OCI-LY3 (cell line): Measurements from ENCODE around the gene IL3.

Source experiments
- H2AFZ ChIP-seq: fragments of 200-600, 300-600 bp; shearing (Covaris generic); 2 replicates; pipeline ENCODE4 v1.6.0; 2014; ENCODE audit warnings: antibody characterized with exemption, low read depth, low read length
- H3K27ac ChIP-seq: fragments of 200-600, 300-600 bp; sonication (generic); 2 replicates; pipeline ENCODE4 v1.5.1; 2014; ENCODE audit warnings: mild to moderate bottlenecking, low read length, moderate library complexity, mixed read lengths
- H3K27me3 ChIP-seq: fragments of 200-600, 300-600 bp; sonication (generic); 2 replicates; pipeline ENCODE4 v1.6.1; 2014; ENCODE audit warnings: low read depth, low read length, mixed read lengths
- H3K36me3 ChIP-seq: fragments of 200-600, 300-600 bp; sonication (generic); replicated peaks from 2 replicates; pipeline ENCODE3; 2014; ENCODE audit warnings: low read depth, low read length, mixed read lengths
- H3K4me1 ChIP-seq: fragments of 300-600, 200-600 bp; sonication (generic); 2 replicates; pipeline ENCODE4 v1.6.1; 2014; ENCODE audit warnings: low read length, mixed read lengths
- H3K4me2 ChIP-seq: fragments of 200-600, 300-600 bp; sonication (generic); 2 replicates; pipeline ENCODE4 v1.6.1; 2014; ENCODE audit warnings: low read length, mixed read lengths
- H3K4me3 ChIP-seq: fragments of 300-600, 200-600 bp; sonication (generic); 2 replicates; pipeline ENCODE4 v1.5.1; 2014; ENCODE audit warnings: antibody characterized with exemption, mild to moderate bottlenecking, low read length, moderate library complexity
- H3K79me2 ChIP-seq: fragments of 300-600, 200-600 bp; shearing (Covaris generic); 2 replicates; pipeline ENCODE4 v1.6.1; 2014; ENCODE audit warnings: mild to moderate bottlenecking, low read length, mixed read lengths
- H3K9ac ChIP-seq: fragments of 300-600, 200-600 bp; shearing (Covaris generic); 2 replicates; pipeline ENCODE4 v1.6.0; 2014; ENCODE audit warnings: mild to moderate bottlenecking, low read length, moderate library complexity
- H3K9me3 ChIP-seq: fragments of 200-600, 300-600 bp; shearing (Covaris generic); 2 replicates; pipeline ENCODE4 v1.6.1; 2014; ENCODE audit warnings: low read length, mixed read lengths; ENCODE audit not compliant: insufficient read depth
- H4K20me1 ChIP-seq: fragments of 200-600, 300-600 bp; sonication (generic); 2 replicates; pipeline ENCODE4 v1.6.1; 2016; ENCODE audit warnings: low read length, mixed read lengths; ENCODE audit not compliant: insufficient read depth
- CTCF ChIP-seq: fragments of 200-600, 300-600 bp; sonication (generic); IDR thresholded peaks from 2 replicates; pipeline ENCODE4 v1.5.1; 2014; ENCODE audit warnings: antibody characterized with exemption, low read length, low read depth
- EZH2phosphoT487 ChIP-seq: fragments of 200-600 bp; shearing (Covaris generic); IDR thresholded peaks from 2 replicates; pipeline ENCODE4 v1.6.1; 2018; ENCODE audit warnings: antibody characterized with exemption, mixed run types, low read depth

Gene IL3

GRCh38 chr5:132110930-132111329 lies 50.5 kb downstream of the IL3 start:
- no peaks in the 10 kb centered on the region for H3K36me3 ChIP-seq
- no peak overlapping the region for H3K27ac ChIP-seq
- no peak overlapping the region for H3K4me3 ChIP-seq
- no peak overlapping the region for H3K4me2 ChIP-seq
- H4K20me1 ChIP-seq: no peaks in the 10 kb centered on the region
- no peaks in the 10 kb centered on the region for H3K27me3 ChIP-seq
- no peak overlapping the region for H2AFZ ChIP-seq
- TF ChIP-seq EZH2phosphoT487 (no peak), CTCF (no peak)
- H3K4me1 ChIP-seq: no peaks in the 10 kb centered on the region
- H3K9ac ChIP-seq: no peak overlapping the region
- no peaks in the 10 kb centered on the region for H3K9me3 ChIP-seq
- no peaks in the 10 kb centered on the region for H3K79me2 ChIP-seq

- TF ChIP-seq CTCF: no peak
- TF ChIP-seq EZH2phosphoT487: no peak
- H3K4me2 ChIP-seq: no peak overlapping the region
- H3K4me1 ChIP-seq: no peaks in the 10 kb centered on the region
Observed at GRCh38 chr5:132112111-132112510, 51.7 kb downstream of the IL3 start.

More at GRCh38 chr5:132112111-132112510, 51.7 kb downstream of the IL3 start:
- H3K79me2 ChIP-seq: no peaks in the 10 kb centered on the region
- H3K9ac ChIP-seq: no peak overlapping the region
- no peaks in the 10 kb centered on the region for H3K36me3 ChIP-seq
- no peak overlapping the region for H2AFZ ChIP-seq
- H3K4me3 ChIP-seq: no peak overlapping the region
- H4K20me1 ChIP-seq: no peaks in the 10 kb centered on the region
- no peak overlapping the region for H3K27ac ChIP-seq
- H3K27me3 ChIP-seq: no peaks in the 10 kb centered on the region
- no peaks in the 10 kb centered on the region for H3K9me3 ChIP-seq
